ENCODE measurements around the gene CCDC33.

GRCh38 chr15:74320352-74321247 lies 84.5 kb downstream of the CCDC33 start:
- peak; percentile 48 for TF ChIP-seq CTCF (IDR thresholded peaks at IDR 0.05; ENCODE audit: insufficient read depth, low read length, poor library complexity, severe bottlenecking)
- TF ChIP-seq EZH2phosphoT487 (conservative IDR thresholded peaks at IDR 0.05; ENCODE audit: low read length) = no peak

All from SU-DHL-6 (cell line).